Gastrocnemius medialis (tissue), 4 donors: ENCODE measurements around the gene KAZN.

Source experiments
- CTCF ChIP-seq, 5 experiments: fragments of 450-650 bp in 3 of 5; fragments of 200-600 bp in 2 of 5; sonication (generic) in 2 of 5; IDR thresholded peaks in 4 of 5; conservative IDR thresholded peaks in 1 of 5; 1 replicate in 4 of 5; 2 replicates in 1 of 5; pipeline ENCODE4 v1.5.1; 2016 to 2019; ENCODE audit warnings: antibody characterized with exemption in 5 of 5, mild to moderate bottlenecking in 3 of 5, moderate library complexity in 3 of 5
- POLR2A ChIP-seq, 2 donors: fragments of 450-650 bp; IDR thresholded peaks; one replicate each; pipeline ENCODE4 v1.6.1; 2017; ENCODE audit warnings: antibody characterized with exemption in 2 of 2, mild to moderate bottlenecking in 2 of 2, moderate library complexity in 2 of 2

- no peak for TF ChIP-seq CTCF (IDR thresholded peaks at IDR 0.05 in 4 of 5, conservative IDR thresholded peaks at IDR 0.05 in 1 of 5)
- no peak for TF ChIP-seq POLR2A (IDR thresholded peaks at IDR 0.05)
Measured at GRCh38 chr1:15043934-15044333, 445.4 kb downstream of the KAZN start.
